HG03378 (cell line): ENCODE results near the gene SMIM21.

Experiments used
- ATAC-seq: cut with Tn5 transposase; IDR thresholded peaks from one replicate; pipeline ENCODE4 v1.9.1; 2021; ENCODE audit warnings: mild to moderate bottlenecking, moderate library complexity; ENCODE audit not compliant: unreplicated experiment

Gene SMIM21

DNA sequence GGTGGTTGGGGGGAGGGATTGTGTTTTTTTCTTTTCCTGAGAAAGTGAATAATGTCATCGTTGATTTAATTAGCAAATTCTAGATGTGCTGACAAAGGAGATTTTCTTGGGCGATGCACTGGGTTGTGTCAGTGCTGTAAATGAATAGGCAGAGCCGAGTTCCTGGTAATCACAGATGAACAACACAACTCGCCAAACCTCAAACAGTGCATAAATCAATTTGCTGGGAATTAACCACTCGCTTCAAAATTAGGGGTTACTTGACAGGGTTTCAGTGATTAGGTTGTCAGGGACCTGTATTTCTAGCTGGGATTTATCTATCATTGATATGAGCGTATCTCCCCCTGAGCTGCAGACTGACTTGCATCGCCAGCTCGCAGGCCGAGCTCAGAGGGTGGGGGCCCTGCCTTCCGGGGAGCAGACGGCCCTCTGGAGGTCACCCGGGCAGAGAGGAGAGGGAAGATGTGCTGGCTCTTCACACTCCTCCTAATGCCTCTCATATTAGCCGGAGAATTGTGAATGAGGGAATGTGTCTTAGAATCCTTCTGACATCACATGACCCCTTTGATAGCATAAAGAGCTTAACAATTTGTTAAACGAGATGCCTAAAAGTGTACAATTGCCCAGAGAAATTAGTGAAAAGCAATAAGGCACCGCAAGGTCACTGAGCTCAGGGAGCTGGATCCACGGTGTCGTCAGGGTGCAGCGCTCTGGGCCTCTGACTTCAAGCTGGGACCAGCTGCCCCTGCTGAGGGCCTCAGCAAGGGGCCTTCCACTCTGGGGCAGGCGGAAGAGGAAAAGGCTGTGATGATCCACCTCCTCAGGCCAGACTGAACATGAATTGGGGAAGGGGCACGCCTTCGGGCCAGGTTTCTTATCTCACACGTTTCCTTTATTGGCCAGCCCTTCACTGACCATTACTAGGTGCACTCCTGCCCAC lies 48.9 kb downstream of the SMIM21 start:
- no peak for ATAC-seq

DNA sequence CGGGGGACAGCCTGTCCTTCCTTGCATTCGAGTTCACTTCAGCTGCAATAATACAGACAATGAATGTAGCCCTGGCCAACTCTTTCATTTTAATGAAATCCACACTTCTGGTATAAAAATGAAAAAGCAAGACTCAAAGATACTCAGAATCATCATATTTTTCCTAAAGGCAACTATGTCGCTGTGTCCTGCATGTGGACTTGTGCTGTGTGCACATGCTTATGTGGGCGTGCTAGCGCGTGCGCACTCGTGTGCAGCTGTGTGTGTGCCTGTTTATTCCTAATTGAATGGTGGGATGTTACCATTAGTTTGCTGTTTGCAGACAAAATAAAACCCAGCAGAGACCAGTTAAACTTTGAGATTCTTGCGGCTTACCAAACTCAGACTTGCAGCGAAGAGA lies 49.6 kb downstream of the SMIM21 start:
- no peak for ATAC-seq

DNA sequence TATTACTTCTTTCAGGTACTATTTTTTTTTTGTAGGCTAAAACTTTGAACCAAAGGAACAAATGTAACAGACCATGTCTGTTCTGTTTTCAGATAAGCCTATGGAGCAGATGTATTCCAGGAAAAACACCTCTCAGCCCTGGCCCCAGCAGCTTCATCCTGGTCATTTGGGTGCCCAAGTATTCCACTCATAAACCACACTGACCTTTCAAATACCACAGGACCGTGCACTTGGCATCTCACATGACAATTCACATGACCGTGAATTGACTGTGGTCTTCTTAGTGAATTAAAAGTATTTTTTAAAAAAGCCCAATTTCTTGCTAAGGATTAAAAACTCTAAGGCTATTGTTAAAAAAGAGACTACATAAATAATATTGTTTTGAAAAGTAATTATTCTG lies 50.2 kb downstream of the SMIM21 start:
- ATAC-seq = no peak

DNA sequence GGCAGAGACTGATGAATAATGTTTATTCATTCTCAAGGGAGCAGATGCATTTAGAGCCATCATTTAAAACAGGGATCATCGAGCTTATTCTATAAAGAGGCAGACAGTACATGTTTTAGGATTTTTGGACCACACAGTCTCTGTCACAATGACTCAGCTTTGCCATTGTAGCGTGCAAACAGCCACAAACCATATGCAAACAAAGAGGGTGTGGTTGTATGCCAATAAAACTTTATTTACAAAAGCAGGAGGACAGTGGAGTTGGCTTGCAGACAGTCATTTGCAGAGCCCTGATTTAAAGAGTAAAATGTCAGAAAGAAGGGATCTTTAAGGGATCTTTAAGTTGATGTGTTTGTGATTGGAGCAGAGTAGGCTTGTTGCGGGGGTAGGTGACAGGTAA lies 51.5 kb downstream of the SMIM21 start:
- no peak for ATAC-seq

DNA sequence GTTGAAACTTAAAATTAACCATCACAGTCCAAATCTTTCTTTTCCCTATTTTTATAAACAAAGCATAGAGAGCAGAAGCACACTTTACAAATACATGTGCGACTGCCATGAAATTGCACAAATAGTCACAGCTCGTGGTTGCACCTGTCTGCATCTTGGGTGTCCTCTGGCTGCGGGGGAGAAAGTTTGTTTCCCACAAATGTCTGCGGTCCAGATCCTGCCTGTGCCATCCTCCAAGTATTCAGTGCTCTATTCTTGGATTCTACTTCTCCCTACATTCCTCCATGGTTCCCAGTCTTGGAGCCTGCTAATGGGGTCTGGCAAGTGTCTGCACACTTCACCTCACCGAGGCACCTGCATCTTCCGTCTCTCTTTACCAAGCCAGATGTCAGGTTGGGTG lies 52.2 kb downstream of the SMIM21 start:
- ATAC-seq = no peak

DNA sequence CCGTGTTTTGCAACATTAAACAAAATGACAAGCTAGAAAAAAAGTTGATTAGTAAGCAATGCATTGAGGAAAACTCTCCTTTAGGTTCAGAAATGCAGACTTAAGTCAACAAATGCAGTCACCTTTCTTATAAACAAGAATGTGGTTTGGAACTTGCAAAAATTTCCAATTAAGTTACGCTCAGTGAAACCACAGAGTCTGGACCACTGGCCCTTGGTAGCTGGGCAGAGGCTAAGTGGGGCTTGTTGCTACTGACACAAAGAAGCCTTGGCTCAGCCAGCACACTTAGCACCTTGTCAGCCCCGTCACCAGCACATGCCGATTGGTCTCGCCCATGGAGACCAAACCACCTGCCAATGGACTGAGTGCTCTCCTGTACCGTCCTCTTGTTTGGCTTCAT lies 53.0 kb downstream of the SMIM21 start:
- no peak for ATAC-seq

- no peak for ATAC-seq
Measured at GRCh38 chr18:75369026-75369721, 58.3 kb downstream of the SMIM21 start.

DNA sequence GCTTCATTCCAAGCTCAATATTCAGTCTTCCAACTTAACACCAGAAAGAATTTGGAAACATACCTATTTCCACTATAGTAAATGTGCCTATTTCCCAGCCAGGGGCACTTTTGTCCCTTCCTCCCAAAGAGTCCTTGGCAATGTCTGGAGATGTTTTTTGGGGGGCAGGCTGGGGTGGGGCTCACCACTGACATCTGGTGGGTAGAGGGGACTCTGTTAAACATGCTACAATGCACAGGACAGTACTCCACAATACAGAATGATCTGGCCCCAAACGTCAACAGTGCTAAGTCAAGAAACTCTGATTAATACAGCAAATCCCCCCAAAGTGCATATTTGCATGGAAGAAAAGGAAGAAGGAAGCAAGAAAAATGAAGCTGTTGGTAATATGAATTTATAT lies 61.7 kb downstream of the SMIM21 start:
- ATAC-seq = no peak

DNA sequence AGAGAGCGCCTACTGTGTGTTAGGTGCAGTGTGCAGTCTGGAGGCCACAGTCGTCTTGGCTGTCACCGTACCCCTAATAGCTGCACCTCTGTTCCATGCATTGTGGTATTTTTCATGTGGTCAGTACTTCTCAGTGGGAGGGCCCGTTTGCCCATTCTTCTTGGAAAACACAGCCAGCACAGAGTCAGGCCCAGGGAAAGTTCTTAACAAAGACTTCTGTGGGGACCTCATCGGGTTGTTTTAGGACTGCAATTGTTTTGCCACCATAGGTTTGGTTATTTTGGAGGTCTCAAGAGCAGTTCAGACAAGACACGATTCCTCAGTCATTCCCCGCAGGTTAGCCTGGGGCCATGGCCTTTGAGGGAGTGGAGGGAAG lies 62.3 kb downstream of the SMIM21 start:
- no peak for ATAC-seq

DNA sequence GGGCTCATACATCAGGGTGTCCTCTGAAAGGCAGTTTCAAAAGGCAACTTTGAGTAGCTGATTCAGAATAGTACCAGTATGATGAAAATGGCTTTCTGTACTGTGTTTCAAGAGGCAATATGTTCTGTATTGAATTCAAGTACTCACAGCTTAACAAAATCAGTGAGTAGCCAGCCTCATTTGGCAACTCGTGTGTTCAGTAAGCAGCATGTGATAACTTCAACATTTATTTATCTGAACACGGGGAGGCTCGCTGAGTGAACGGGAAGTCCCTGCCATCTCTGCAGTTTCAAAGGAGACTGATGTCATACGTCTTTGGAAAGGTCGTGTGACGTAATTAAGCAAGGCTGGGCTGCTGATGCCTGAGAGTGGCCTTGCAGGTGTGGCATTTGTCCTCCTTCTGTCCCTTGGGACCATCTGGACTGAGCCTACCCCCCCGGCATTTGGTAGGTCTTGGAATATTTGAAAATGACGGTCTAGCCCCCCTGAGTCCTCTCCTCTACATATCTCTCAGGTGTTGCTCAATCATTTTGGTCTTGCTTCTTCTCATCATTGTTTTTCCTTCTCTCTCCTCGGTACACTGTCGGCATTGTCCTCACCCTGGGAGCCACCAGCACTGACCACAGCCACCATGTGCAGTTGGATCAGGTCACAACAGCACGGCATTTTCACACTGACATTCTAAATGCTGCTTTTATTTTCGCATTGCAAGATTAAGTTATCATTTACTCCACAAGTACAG lies 62.8 kb downstream of the SMIM21 start:
- ATAC-seq = no peak

- ATAC-seq = no peak
Measured at GRCh38 chr18:75363446-75364225, 63.9 kb downstream of the SMIM21 start.

- no peak for ATAC-seq
Measured at GRCh38 chr18:75362435-75362834, 65.1 kb downstream of the SMIM21 start.

GRCh38 chr18:75360941-75361340 lies 66.6 kb downstream of the SMIM21 start:
- ATAC-seq = no peak

DNA sequence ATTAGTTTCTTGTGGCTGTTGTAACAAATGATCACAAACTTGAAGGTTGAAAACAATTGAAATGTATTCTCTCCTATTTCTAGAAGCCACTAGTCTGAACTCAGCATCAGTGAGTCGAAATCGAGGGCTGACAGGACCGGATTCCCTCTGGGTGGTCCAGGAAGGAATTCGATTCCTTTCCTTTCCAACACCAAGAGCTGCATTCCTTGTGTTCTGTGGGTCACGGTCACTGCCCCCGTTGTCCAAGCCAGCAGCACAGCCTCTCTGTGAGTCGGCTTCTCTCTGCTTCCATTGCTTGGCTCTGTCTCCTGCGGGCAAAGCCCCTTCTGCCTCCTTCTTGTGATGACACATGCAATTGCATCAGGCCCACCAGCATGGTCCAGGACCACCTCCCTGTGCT lies 67.3 kb downstream of the SMIM21 start:
- no peak for ATAC-seq
